GM18870 (cell line): ENCODE data around the gene NTF4.
"Not testable (repeated sequence)": the region's sequence is repeated elsewhere in the genome, so short reads cannot be mapped to it uniquely, and the experiment has no call there.

Source experiments
- ATAC-seq: cut with Tn5 transposase; IDR thresholded peaks from one replicate; pipeline ENCODE4 v1.9.1; 2021; ENCODE audit warnings: moderate library complexity; ENCODE audit not compliant: unreplicated experiment

NTF4 gene

DNA sequence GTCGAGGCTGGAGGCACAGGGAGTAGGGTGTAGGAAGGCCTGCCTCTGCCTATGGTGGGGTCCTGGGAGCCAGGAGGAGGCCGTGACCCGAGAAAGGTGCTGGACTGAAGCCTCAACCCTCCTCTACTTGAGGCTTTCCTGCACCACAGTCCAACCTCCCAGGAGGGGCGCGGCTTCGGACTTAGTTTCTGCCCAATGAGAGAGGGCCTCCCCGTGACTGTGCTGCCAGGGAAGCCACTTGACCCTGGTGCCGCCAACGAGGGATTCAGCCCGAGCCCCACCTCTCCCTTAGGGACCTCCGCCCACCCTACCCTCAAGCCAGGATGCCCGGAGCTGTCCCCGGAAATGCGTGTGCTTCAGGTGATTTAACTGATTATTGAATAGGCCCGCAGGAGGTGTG is 40.4 kb downstream of the NTF4 start, which contains the start of gene CGB3:
Gene CGB3, minus strand, starts transcription at position 101 of the 400 bp plus-strand sequence. CDS start 362 bp downstream, outside the sequence.
- not testable (repeated sequence) for ATAC-seq

DNA sequence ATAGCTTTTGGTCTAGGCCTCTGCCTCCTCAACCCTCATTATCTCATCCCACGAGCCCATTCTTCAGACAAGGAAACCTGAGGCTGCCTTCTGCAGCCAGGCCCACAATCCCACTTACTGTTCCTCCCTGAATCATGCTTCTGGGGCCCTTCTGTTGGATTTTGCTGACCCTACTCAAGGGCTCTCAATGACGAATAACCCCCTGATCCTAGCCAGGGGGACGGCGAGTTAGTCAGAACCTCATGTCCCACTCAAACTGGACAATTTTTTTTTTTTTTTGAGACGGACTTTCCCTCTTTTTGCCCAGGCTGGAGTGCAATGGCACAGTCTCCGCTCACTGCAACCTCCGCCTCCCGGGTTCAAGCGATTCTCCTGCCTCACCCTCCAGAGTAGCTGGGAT is 42.5 kb downstream of the NTF4 start:
- no peak for ATAC-seq

DNA sequence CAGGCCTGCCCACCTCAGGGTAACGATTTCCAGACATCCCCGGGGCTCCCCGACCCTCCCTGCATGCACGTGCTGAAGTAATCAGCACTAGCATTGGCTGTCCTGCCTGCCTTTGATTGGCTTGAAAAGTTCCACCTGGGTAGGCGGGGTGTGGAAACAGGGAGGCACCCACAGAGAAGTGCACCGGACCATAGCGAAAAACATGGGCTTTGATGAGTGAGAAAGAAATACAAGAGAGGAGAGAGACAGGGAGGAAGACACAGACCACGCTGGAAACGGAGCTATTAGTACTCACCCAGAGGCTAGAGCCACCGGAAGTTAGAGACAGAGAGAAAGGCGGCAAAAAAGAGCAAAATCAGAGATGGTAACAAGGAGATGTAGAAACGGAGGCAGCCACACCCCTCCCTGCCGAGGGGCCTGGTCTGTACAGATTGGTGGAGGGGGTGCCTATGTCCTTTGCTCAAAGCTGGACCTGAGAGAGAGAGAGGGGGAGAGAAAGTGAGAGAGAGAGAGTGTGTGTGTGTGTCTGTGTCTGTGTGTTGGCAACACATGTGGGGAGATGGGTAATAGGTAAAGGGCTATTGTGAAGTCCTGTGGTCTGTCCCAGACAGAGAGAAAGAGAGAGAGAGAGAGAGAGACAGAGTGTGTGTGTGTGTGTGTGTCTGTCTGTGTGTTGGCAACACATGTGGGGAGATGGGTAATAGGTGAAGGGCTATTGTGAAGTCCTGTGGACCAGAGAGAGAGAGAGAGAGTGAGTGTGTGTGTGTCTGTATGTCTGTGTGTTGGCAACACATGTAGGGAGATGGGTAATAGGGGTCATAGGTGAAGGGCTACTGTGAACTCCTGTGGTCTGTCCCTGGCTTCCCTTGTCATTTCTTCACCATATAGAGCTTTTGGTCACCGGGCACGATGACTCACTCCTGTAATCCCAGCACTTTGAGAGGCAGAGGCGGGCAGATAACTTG is 43.4 kb downstream of the NTF4 start:
- ATAC-seq, result no peak

DNA sequence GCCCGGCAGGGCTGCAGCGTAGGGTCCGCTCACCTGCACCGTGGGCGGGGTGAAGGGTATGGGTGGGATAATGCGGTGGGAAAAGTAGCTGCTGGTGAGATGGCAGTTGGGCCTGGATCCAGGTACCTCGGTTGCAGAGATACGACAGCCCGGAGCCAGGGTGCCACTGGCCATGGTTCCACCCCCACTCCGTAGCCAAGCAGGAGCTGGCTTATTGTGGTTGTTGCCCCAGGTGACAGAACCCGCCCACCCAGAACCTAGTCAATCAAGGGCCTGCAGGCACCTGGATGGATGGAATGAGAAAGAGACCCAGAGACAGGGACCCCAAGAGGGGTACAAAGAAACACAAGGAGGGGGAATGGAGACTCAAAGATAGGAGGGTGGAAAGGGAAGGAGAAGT is 44.3 kb downstream of the NTF4 start:
- ATAC-seq, result no peak

DNA sequence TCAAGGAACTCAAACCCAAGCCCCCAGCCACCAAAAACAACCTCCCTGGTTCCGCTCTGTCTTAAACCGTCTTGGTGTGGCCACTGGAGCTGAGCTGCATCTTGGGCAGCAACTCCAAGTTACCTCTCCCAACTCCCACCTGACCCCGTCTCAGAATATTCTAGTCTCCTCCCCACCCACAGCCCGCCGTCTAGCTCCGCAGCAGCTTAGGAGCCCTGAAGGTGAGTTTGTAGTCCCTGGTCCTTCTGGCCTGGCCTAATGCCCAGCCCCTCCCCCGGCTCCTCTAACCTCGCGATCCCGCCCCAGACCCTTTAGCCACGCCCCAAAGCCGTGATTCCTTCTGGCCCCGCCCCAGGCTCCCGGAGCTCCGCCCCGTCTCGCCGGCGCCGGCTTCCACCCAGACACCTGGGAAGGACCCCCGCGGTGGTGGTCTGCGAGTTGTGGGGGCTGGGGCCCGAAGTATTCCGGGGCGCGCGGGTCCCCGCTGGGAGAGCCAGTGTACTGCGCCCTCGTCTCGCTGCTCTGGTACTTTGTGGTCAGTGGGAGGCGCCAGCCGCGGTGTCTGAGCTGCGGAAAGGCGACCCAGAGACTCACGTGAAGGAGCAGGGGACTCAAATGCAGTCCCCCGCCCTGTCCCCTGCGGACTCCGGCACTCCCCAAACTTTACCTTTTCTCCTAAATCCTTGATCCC is 45.2 kb downstream of the NTF4 start:
- no peak for ATAC-seq

DNA sequence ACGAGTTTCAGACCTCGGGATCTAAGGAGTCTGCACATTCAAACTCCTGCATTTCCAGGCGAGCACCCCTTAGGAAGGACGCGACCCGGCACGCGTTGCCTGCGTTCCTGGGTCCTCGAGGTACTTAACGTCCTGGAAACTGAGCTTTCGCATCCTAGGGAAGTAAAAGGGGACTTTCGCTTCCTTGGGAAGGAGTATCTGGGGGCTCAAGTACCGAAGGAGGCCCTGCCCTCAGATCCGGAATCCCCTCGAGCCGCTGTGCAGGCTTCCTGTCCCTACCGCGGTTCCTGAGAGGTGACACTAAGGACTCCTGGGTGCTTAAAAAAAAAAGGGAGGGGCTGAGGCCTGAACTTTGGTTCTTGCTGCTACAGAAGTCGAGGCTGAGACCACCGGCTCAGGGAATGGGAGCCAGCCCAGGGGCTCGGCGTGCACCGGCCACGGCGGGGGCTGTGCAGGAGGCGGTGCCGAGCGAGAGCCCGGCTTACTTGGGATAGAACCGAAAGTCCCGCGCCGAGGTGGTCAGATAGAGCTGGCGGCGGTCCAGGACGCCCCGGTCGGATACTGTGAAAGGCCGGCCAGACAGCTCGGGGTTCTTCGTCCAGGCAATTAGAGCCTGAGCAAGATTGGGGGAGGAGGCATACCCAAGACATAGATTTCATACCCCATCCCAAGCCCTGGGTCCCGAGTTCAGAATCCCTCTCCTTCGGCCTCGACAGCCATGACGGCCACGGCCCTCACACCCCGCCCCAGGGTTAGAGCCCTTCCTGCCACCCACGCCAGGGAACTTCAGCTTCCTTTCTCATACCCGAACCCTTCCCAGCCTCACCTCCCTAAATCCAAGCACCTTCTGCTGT is 46.0 kb downstream of the NTF4 start:
- ATAC-seq, result not testable (repeated sequence)

DNA sequence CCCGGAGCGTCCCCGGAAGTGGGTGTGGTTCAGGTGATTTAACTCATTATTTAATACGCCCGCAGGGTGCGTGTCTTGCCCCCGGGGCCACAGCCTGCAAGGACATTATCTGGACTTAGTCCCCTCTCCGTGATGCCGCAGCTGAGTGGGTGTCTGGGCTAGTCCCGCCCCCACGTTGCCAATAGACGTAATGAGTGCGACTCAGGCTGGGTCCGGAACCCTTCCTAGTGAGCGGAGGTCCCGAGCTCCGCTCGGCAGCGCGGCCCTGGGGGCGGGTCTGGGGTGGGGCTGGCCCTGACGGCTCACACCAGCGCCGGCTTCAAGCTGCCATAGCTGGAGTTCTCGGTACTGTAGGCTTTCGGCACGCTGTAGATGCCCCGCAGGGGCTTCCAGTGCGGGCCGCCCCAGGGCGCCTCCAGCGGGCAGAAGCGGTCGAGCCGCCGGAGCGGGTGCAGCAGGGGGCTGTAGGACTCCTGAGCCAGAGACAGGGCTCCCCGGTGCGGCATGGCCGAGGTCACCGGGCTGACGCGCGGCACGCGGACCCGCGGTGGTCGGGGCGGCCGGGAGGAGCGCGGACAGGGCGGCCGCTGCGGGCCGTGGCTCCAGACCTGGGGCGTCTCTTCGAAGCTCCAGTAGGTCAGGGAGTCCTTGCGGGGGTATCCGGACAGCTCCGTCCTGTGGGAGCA is 46.8 kb downstream of the NTF4 start:
- no peak for ATAC-seq

DNA sequence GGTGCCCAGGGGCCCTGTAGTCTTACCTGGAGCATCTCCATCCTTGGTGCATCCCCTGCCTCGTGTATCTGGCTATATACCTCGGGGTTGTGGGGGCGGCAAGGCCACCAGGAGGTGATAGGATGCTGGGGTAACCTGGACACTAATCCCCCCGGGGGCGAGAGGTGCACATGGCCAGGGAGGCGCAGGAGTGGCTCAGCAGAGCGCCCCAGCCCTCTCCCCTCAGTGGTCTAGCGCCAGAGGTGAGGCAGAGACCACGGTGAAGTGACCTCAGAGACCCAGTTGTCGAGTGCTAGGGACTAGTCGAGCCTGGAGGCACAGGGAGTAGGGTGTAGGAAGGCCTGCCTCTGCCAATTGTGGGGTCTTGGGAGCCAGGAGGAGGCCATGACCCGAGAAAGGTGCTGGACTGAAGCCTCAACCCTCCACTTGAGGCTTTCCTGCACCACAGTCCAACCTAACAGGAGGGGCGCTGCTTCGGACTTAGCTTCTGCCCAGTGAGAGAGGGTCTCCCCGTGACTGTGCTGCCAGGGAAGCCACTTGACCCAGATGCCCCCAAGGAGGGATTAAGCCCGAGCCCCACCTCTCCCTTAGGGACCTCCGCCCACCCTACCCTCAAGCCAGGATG is 47.5 kb downstream of the NTF4 start, which contains the start of gene LHB:
Gene LHB, minus strand, starts transcription at position 51 of the 625 bp plus-strand sequence. Its CDS starts 10 bp downstream, at position 41.
- no peak for ATAC-seq

DNA sequence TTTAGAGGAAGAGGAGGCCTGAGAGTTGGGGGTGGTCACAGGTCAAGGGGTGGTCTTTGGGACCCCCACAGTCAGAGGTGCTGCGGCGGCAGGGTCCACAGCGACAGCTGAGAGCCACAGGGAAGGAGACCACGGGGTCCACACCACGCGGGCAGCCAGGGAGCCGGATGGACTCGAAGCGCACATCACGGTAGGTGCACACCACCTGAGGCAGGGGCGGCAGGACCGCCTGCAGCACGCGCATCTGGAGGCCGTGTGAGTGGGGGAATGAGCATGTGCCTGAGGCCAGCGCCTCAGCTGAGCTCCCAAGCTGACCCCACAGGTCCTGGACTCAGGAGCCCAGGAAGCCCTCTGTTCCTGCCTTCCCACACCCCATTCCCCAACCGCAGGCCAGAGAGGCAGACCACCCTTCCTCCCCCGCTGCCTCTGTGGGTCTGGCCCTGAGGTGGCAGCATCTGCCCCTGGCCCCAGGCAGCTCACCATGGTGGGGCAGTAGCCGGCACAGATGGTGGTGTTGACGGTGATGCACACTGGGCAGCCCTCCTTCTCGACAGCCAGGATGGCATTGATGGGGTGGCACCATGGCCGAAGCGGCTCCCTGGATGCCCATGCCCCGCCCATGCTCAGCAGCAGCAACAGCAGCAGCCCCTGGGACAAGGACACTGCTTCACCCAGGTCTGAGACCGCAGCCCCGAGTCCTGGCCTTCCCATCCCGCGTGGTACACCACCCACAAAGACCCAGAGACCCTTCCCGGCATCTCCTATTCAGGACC is 48.4 kb downstream of the NTF4 start:
- ATAC-seq, result no peak

DNA sequence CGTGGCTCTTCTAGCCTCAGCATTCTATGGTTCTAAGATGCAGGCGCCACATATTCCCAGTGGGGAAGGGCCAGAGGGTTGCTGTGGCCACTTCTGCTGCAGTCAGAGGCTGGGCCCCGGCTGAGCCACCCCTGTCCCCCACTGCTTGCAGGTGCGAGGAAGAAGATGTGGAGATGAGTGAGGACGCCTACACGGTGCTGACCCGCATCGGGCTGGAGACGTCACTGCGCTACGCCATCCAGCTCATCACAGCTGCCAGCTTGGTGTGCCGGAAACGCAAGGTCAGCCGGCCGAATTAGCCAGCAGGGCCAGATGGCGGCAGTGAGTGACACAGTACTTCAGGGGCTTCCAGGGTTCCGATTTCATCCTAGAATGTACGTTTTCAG is 49.8 kb downstream of the NTF4 start:
- ATAC-seq, result no peak

DNA sequence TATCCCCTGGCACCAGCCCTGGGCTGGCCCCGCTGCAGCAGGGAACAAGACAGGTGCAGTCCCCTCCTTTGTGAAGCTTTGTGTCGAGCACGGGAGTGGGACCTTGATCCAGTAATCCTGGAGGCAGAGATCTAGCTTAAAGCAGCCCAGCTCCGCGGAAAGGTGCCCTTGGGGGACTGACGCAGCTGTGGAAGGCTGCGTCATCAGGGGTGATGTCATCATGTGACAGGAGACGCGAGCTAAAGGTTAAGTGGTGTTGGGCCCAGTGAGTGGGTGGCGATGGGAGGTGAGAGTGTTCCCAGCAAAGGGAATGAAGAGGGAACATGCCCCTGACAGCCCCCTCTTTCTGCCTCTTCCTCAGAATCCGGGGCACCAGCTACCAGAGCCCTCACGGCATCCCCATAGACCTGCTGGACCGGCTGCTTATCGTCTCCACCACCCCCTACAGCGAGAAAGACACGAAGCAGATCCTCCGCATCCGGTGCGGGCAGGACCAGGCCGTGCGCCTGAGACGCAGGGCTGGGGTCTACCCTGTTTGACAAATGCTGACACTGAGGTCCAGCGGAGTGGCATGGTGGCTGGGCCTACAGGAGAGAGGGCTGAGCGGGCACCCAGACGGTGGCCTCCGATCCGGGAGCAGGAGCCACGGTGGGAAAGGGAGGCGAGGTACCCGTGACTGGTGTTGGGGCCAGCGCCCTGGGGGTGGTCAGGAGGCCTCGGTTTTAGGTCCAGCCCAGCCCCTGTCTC is 50.3 kb downstream of the NTF4 start:
- no peak for ATAC-seq

DNA sequence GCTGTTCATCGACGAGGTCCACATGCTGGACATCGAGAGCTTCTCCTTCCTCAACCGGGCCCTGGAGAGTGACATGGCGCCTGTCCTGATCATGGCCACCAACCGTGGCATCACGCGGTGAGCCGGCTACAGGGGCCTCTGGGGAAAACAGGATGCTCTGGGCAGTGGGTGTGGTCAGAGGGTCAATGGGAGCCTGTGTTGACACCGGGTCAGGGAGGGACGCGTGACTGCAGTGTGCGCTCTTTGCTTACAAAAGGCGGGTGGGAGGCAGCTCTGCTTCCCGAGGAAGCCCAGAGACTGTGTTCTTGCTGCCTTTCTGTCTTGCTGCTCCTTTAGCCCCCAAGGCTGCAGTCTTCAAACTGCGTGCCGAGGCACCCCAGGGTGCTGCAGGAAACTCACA is 53.4 kb downstream of the NTF4 start:
- ATAC-seq, result no peak
